Neural cell (in vitro differentiated cells): ENCODE data around the gene RPL12.

Experiments
- CTCF ChIP-seq: fragments of 450-650 bp; IDR thresholded peaks from 2 replicates; pipeline ENCODE4 v1.5.1; 2014; ENCODE audit warnings: antibody characterized with exemption, mild to moderate bottlenecking, moderate library complexity; ENCODE audit not compliant: poor library complexity, severe bottlenecking
- EP300 ChIP-seq: fragments of 450-650 bp; conservative IDR thresholded peaks from 2 replicates; pipeline ENCODE4 v1.6.1; 2014; ENCODE audit warnings: antibody characterized with exemption, mild to moderate bottlenecking, moderate library complexity; ENCODE audit not compliant: poor library complexity, severe bottlenecking
- EZH2 ChIP-seq: fragments of 200-600, 300-800 bp; shearing (Covaris generic), sonication (generic); IDR thresholded peaks from 2 replicates; pipeline ENCODE4 v1.6.1; 2014; ENCODE audit warnings: antibody characterized with exemption, low read length, borderline replicate concordance, mild to moderate bottlenecking; ENCODE audit not compliant: insufficient read depth, poor library complexity, severe bottlenecking
- MXI1 ChIP-seq: fragments of 450-650 bp; conservative IDR thresholded peaks from 2 replicates; pipeline ENCODE4 v1.6.1; 2014; ENCODE audit warnings: antibody characterized with exemption, mild to moderate bottlenecking; ENCODE audit not compliant: poor library complexity, severe bottlenecking
- POLR2AphosphoS5 ChIP-seq: IDR thresholded peaks from 2 replicates; pipeline ENCODE4 v1.6.1; 2012
- RAD21 ChIP-seq: fragments of 450-650 bp; conservative IDR thresholded peaks from 2 replicates; pipeline ENCODE4 v1.6.1; 2014; ENCODE audit warnings: antibody characterized with exemption, mild to moderate bottlenecking, moderate library complexity
- SMC3 ChIP-seq: fragments of 450-650 bp; conservative IDR thresholded peaks from 2 replicates; pipeline ENCODE4 v1.6.1; 2014; ENCODE audit warnings: antibody characterized with exemption, mild to moderate bottlenecking, moderate library complexity; ENCODE audit not compliant: poor library complexity
- TAF1 ChIP-seq: IDR thresholded peaks from 2 replicates; pipeline ENCODE4 v1.6.1; 2012; ENCODE audit warnings: low read depth
- TF ChIP-seq, protein P1 (sequence below): IDR thresholded peaks from 2 replicates; pipeline ENCODE4 v1.6.1; 2012; ENCODE audit warnings: borderline replicate concordance

GRCh38 chr9:127491516-127491915 lies 40.3 kb upstream of the RPL12 start:
- TF ChIP-seq CTCF (no peak), MXI1 (no peak), RAD21 (no peak), POLR2AphosphoS5 (no peak), SMC3 (no peak), TAF1 (no peak), EP300 (no peak), EZH2 (no peak)
- TF ChIP-seq, protein P1, sequence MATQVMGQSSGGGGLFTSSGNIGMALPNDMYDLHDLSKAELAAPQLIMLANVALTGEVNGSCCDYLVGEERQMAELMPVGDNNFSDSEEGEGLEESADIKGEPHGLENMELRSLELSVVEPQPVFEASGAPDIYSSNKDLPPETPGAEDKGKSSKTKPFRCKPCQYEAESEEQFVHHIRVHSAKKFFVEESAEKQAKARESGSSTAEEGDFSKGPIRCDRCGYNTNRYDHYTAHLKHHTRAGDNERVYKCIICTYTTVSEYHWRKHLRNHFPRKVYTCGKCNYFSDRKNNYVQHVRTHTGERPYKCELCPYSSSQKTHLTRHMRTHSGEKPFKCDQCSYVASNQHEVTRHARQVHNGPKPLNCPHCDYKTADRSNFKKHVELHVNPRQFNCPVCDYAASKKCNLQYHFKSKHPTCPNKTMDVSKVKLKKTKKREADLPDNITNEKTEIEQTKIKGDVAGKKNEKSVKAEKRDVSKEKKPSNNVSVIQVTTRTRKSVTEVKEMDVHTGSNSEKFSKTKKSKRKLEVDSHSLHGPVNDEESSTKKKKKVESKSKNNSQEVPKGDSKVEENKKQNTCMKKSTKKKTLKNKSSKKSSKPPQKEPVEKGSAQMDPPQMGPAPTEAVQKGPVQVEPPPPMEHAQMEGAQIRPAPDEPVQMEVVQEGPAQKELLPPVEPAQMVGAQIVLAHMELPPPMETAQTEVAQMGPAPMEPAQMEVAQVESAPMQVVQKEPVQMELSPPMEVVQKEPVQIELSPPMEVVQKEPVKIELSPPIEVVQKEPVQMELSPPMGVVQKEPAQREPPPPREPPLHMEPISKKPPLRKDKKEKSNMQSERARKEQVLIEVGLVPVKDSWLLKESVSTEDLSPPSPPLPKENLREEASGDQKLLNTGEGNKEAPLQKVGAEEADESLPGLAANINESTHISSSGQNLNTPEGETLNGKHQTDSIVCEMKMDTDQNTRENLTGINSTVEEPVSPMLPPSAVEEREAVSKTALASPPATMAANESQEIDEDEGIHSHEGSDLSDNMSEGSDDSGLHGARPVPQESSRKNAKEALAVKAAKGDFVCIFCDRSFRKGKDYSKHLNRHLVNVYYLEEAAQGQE: no peak
